ENCODE results near the gene SEPTIN7. TPM values are rescaled to one million over a fixed set of nuclear protein-coding genes. Genes with fewer than 3 reads are reported as not detected.
A peak's percentile ranks its signal among the peaks of the same experiment; 100 is the strongest.

Gene SEPTIN7
- total RNA-seq, 1 donor: 178 TPM

DNA sequence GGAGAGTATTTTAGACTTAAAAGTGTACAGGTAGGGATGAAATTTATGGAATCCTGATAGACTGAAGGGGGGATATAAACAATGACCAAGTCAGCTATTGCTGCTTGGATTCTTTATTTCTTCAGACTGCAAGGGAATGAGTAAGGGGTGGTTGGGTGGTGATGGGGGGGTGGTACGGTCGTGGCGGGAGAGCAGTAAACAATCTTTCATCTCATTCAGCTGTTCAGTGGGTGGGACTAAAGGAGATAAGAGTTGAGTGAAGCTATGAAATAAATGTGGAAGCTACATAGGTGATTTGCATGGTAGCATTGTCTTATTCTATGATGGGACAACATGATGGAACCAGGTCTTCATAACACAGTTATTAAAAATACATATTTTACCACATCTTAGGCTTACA lies 1.8 kb downstream of the SEPTIN7 start:
- peak overlapping the region; percentile 97 for H3K27ac ChIP-seq (ENCODE audit: low read depth, low read length)
- H3K4me2 ChIP-seq (ENCODE audit: insufficient read depth, low read length): peak overlapping the region; percentile 88
- H3K36me3 ChIP-seq (ENCODE audit: insufficient read depth, low read length): no peaks in the 10 kb centered on the region
- H2AFZ ChIP-seq (ENCODE audit: low read length): no peak overlapping the region
- DNase-seq (ENCODE audit: insufficient read length, low spot score, missing footprints): no peak
- H3K27me3 ChIP-seq (ENCODE audit: insufficient read depth, low read length): no peaks in the 10 kb centered on the region
- H3K9me3 ChIP-seq (ENCODE audit: low read depth, low read length): no peaks in the 10 kb centered on the region
- peaks cover 47% of the 10 kb centered on the region for H4K20me1 ChIP-seq (ENCODE audit: insufficient read depth, low read length)
- peak overlapping the region; percentile 86 for H3K4me3 ChIP-seq (ENCODE audit: insufficient read depth, low read length)
- H3K4me1 ChIP-seq (ENCODE audit: insufficient read depth, low read length): peaks cover 18% of the 10 kb centered on the region
- peaks cover 64% of the 10 kb centered on the region for H3K79me2 ChIP-seq (ENCODE audit: insufficient read depth, low read length)
- TF ChIP-seq CTCF (IDR thresholded peaks at IDR 0.05; ENCODE audit: extremely low read depth, low read depth, low read length): no peak

GRCh38 chr7:35804231-35804970 lies 3.5 kb downstream of the SEPTIN7 start:
- Histone ChIP-seq H3K4me2 (ENCODE audit: insufficient read depth, low read length) (no peak overlapping the region), H3K36me3 (ENCODE audit: insufficient read depth, low read length) (no peaks in the 10 kb centered on the region), H4K20me1 (ENCODE audit: insufficient read depth, low read length) (peaks cover 62% of the 10 kb centered on the region), H3K4me1 (ENCODE audit: insufficient read depth, low read length) (peaks cover 18% of the 10 kb centered on the region), H2AFZ (ENCODE audit: low read length) (no peak overlapping the region), H3K27ac (ENCODE audit: low read depth, low read length) (no peak overlapping the region), H3K4me3 (ENCODE audit: insufficient read depth, low read length) (no peak overlapping the region), H3K27me3 (ENCODE audit: insufficient read depth, low read length) (no peaks in the 10 kb centered on the region), H3K9me3 (ENCODE audit: low read depth, low read length) (no peaks in the 10 kb centered on the region), H3K79me2 (ENCODE audit: insufficient read depth, low read length) (peaks cover 82% of the 10 kb centered on the region)
- no peak for DNase-seq (ENCODE audit: insufficient read length, low spot score, missing footprints)
- TF ChIP-seq CTCF (IDR thresholded peaks at IDR 0.05; ENCODE audit: extremely low read depth, low read depth, low read length): no peak

DNA sequence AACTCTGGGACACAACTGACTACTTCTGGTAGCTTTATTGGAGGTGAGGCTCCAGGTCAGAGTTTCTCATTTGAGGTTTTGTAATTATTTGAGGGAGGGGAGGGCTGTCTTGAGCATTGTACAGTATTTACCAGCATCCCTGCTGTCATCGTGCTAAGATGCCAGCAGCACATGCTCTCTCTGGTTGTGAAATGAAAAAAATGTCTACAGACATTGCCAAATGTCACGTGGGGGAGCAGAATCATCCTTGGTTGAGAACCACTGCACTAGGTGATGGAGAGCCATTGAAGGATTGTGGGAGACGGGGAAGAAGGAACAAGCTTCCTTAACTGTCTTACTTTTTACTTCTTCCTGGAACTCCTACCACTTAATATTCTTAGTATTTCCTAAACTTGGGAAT lies 5.0 kb downstream of the SEPTIN7 start:
- Histone ChIP-seq H3K79me2 (ENCODE audit: insufficient read depth, low read length) (peaks cover 88% of the 10 kb centered on the region), H3K4me1 (ENCODE audit: insufficient read depth, low read length) (peaks cover 13% of the 10 kb centered on the region), H4K20me1 (ENCODE audit: insufficient read depth, low read length) (peaks cover 69% of the 10 kb centered on the region), H2AFZ (ENCODE audit: low read length) (no peak overlapping the region), H3K36me3 (ENCODE audit: insufficient read depth, low read length) (no peaks in the 10 kb centered on the region), H3K27ac (ENCODE audit: low read depth, low read length) (no peak overlapping the region), H3K27me3 (ENCODE audit: insufficient read depth, low read length) (no peaks in the 10 kb centered on the region), H3K4me2 (ENCODE audit: insufficient read depth, low read length) (no peak overlapping the region), H3K9me3 (ENCODE audit: low read depth, low read length) (no peaks in the 10 kb centered on the region), H3K4me3 (ENCODE audit: insufficient read depth, low read length) (no peak overlapping the region)
- no peak for TF ChIP-seq CTCF (IDR thresholded peaks at IDR 0.05; ENCODE audit: extremely low read depth, low read depth, low read length)
- no peak for DNase-seq (ENCODE audit: insufficient read length, low spot score, missing footprints)

DNA sequence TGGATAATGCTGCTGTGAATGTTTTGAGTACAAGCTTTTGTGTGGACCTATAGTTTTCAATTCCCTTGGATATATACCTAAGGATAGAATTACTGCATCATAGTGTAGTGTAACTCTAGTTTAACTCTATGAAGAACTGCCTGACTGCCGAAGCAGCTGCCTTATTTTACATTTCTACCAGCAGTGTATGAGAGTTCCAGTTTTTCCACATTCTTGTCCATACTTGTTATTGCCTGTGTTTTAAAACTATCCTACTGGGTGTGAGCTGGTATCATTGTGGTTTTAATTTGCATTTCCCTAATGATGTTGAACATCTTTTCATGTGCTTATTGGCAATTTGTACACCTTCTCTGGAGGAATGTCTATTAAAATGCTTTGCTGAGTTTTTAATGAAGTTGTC lies 15.7 kb downstream of the SEPTIN7 start:
- no peak overlapping the region for H2AFZ ChIP-seq (ENCODE audit: low read length)
- H3K27me3 ChIP-seq (ENCODE audit: insufficient read depth, low read length): no peaks in the 10 kb centered on the region
- DNase-seq (ENCODE audit: insufficient read length, low spot score, missing footprints): no peak

More for the DNA sequence above, 15.7 kb downstream of the SEPTIN7 start:
- Histone ChIP-seq H4K20me1 (ENCODE audit: insufficient read depth, low read length) (peaks cover 75% of the 10 kb centered on the region), H3K27ac (ENCODE audit: low read depth, low read length) (no peak overlapping the region), H3K4me3 (ENCODE audit: insufficient read depth, low read length) (no peak overlapping the region), H3K4me2 (ENCODE audit: insufficient read depth, low read length) (no peak overlapping the region), H3K4me1 (ENCODE audit: insufficient read depth, low read length) (no peaks in the 10 kb centered on the region), H3K36me3 (ENCODE audit: insufficient read depth, low read length) (no peaks in the 10 kb centered on the region), H3K9me3 (ENCODE audit: low read depth, low read length) (no peaks in the 10 kb centered on the region), H3K79me2 (ENCODE audit: insufficient read depth, low read length) (peaks cover 99% of the 10 kb centered on the region)
- no peak for TF ChIP-seq CTCF (IDR thresholded peaks at IDR 0.05; ENCODE audit: extremely low read depth, low read depth, low read length)

Data from osteoblast (primary cell).